HG03060 (cell line): ENCODE measurements around the gene AFF2.
A peak's percentile ranks its signal among the peaks of the same experiment; 100 is the strongest.

ENCODE experiments used
- ATAC-seq: cut with Tn5 transposase; IDR thresholded peaks from one replicate; pipeline ENCODE4 v1.9.1; 2021; ENCODE audit warnings: low read depth, moderate number of reproducible peaks; ENCODE audit not compliant: unreplicated experiment

Gene AFF2

GRCh38 chrX:148500423-148501385, at the start of gene AFF2:
Gene AFF2 (plus strand): TSS chrX:148500617. CDS start chrX:148501098, 481 bp downstream.
- ATAC-seq = no peak

DNA sequence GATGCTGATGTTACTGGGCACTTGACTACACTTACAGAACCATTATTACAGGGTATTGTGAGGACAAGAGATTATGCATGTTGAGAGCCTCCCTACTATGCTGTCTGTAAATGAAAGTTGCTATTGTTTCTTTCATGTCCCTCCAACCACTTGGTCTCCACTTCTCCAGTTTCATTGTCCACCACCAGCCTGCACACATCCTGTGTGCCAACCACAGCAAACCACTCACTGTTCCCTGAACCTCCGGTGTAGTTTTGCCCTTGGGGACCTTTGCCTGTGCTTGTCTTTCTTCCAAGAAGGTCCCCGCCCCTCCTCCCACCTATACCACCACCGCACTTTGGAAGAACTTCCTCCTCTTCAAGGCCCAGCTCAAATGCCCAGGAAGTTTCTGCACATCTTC, 43.1 kb upstream of the AFF2 start:
- no peak for ATAC-seq

DNA sequence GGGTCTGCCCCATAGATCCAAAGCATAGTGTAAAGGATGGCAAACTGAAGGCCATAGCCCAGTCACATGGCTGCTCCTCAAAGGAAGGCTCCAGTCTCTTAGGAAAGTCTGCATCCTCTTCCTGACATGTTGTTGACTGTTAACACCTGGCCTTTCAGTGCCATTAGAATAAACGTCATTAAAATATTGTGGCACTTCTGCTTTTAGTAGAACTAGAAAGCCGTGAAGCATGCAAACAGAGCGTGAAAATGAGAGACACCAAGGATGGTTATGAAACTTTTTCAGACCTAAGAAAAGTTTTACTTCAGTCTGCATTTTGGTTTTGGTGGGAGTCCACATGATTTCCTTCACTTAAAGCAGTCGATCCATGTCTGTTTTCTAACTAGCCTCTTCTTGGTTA, 41.1 kb upstream of the AFF2 start:
- ATAC-seq = peak; percentile 80

- ATAC-seq = peak; percentile 91
These were observed 34.1 kb upstream of the AFF2 start for GRCh38 chrX:148466292-148466691.

- ATAC-seq = no peak
These were observed 30.1 kb upstream of the AFF2 start for GRCh38 chrX:148470324-148470723.

- ATAC-seq = no peak
These were observed 26.4 kb upstream of the AFF2 start for GRCh38 chrX:148474030-148474429.

- no peak for ATAC-seq
These were observed 8.4 kb upstream of the AFF2 start for GRCh38 chrX:148492057-148492456.

GRCh38 chrX:148495176-148495575, 5.2 kb upstream of the AFF2 start:
- no peak for ATAC-seq

- no peak for ATAC-seq
These were observed 2.4 kb upstream of the AFF2 start for GRCh38 chrX:148498067-148498466.

DNA sequence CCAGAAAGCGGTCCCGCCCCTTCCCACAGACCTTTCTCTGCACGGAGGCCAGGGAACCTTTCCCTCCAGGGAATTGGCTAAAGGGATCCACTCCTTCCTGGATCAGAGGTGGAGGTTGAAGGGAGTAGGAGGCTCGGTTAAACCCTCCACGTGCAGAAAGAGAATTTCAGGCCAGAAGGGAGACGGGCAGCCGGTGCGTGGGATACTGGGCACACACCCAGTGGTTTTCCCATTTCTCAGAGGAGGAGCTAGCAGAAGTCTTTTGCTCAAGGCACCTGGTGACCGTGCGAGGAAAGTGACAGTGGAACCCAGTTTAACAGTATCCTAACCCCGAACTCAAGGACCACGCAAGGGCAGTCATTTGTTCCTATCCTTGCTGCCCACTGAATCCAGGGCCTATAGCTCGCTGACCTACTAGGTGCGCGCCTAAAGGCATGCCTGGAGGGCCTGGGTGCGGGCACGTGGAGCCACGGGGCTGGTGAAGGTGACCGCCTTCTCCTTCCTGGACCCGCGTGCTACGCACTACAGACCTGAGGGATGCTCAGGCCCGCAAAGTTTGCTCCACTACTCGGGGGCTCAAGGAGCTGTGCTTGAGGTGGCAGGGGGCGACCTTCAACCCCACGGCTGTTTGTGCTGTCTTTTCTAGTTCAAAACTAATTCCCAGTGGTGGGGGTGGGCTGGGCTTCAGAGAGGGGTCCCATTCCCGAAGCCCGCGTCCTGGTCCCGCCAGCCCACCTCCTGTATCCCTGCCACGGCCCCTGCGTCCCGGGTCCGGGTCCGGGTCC, 587 bp upstream of the AFF2 start:
- no peak for ATAC-seq

DNA sequence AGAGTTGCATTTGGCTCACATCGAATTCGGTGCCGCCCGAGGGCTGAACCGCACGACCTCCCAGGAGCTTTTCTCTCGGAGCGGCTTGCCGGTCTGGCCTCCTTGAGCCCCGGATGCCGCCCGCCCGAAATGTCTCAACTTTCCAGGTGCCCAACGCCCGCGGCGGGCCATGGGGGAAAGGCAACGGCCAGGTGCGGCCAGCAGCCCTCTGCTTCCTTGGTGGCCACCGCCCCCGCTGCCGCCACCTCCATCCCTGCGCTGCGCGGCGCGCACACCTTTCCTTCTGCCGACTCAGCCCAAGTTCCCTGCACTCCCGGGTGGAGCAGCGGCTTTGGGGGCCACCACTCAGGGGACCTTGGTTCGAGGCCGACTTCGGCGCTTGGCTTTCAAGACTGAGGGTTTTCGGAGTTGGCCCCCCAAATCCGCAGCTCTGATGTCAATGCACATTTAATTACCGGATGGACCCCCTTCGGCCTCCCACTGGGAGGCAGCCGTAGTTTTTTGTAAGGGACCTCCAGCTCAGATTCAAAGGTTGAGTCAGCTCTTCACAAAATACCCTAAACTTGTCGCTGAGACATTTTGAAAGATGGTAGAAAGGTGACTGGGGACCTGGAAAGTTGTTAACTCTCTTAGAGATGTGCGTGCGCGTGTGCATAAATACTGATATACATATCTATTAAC, 1.1 kb downstream of the AFF2 start:
- no peak for ATAC-seq

- no peak for ATAC-seq
These were observed 4.1 kb downstream of the AFF2 start for GRCh38 chrX:148504506-148504905.

DNA sequence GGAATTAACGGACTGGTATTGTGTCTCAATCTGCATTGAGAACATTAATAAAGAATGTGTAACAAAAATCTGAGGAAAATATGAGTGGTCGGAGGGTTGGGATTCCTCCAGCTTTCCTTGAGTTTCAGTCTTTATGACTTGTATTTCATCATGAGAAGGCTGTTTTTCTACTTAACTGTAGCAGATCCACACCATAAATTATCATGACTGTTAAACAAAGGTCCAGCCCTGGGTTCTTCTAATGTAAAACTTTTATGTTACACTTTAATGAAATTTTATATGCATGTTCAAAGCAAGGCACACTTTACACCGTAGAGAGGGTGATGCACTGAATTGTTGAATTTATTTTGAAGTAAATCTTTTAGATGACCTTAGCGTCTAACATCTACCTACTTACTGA, 7.0 kb downstream of the AFF2 start:
- no peak for ATAC-seq

DNA sequence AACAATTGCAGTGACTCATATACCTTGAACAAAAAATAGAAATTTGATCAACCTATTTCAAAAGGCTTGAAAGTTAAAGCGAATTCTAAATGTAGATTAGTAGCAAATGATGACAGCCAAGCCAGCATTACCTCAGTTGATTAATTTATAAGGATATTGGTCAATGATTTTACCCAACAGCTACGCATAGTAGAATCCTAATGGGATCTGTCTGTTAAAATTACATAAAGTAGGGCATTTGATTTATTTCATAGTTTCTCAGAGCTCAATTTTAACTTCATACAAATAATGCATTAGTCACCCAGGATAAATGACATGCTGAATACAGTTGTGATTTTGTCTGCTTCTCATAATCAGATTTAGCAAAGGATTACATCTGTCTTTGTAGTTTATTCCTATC, 12.0 kb downstream of the AFF2 start:
- ATAC-seq = no peak

- ATAC-seq = no peak
These were observed 13.2 kb downstream of the AFF2 start for GRCh38 chrX:148513661-148514060.

DNA sequence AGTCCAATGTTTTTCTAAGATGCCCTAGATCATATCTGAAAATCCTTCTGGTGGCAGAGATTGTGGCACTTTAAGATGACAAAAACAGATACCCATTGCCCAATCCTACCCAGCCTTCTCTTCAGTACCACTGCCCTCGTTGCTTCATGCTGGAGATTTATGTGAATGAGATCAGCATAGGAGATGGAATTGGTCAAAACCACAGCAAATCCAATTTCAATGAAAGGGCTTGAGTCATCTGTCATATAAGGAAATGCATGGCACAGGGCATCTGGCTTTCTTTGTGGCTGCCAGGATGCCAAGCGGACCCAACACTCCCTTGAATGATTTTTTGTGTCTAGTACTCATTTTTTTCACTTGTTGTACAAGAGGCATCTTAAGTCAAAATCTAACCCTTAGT, 16.8 kb downstream of the AFF2 start:
- ATAC-seq = no peak

- ATAC-seq = no peak
These were observed 21.6 kb downstream of the AFF2 start for GRCh38 chrX:148522006-148522405.

DNA sequence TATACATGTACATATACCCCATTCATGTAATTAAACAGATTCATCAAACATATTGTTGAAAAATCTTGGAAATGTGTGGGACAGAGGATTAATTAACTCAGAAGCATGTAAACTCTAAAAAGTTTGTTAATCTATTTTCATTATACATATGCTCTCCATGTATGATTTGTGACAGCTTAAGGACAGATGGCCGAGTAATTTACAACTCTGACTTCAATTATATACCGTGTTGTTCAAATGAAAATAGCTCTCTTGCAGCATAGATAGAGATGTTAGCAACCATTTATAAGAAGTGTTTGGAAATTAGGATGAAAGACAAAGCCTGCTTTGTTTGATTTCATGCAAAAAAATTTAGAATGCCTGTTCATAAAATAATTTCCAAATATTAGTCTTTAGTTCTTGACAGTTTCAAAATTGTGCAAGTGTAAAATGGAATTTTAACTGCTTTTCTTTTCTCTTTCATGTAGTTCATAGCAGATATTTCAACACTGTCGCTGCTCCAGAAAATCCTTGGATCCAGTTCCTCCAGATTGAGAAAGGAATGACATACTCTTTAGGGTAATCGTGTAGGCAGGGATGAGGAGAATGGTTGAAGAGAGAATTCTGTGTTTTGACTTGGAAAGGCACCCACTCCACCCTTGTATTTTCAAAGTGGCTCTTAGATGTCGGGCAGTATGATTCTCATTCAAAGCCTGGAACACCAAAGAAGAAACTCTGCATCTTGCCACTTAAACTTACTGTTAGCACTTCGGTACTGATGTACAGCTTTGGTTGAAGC, 23.1 kb downstream of the AFF2 start:
- no peak for ATAC-seq

DNA sequence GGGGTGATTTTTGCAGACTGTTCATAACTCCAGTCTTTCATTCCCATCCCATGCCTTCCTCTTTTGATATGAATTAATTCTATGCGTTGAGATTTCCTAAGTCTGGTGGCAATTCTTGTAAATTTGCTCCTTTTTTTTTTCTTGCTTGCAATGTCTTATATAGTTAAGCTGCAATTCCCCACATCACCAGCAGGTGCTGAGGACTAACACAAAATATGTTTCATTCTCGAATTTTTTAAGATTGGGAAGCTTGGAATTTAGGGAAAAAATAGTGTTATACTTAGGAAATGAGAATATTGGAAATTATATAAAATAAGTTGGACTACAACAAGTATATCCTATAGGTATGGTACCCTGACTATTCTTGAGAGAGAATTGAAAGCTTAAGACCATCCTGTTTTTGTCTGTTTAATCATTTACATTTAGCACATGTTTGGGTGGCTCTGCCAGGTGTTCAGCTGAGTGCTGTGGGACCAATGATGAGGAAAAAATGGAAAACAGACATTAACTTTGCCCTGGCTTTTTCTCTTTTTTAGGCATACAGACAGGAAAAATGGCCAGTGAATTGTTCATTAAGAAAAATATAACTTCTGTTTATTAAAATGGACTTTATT, 30.2 kb downstream of the AFF2 start:
- ATAC-seq = no peak

DNA sequence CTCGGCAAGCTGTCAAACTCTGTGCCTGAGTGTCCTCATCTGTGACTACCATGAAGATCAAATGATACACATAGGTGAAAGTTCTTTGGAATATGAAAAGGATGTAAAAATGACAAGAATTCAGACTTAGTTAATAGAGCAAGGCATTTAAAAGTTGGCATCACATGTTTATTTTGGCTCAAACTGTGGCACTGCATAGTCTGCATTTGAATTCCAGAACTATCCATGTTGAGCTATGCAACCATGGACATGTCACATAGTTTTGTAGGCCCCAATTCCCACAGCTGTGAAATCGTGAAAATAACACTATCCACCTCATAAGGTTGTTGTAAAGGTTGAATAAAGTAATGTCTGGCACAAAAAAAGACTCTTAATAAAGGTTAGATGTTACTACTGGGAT, 33.9 kb downstream of the AFF2 start:
- no peak for ATAC-seq
